GM12878 (cell line): ENCODE results near the gene ADAM15. TPM values are rescaled to one million over a fixed set of nuclear protein-coding genes. Genes with fewer than 3 reads are reported as not detected.

Experiments used
- ATAC-seq: fragments of 200-7000 bp; cut with Tn5 transposase; 3 replicates; pipeline ENCODE4 v1.9.1; 2020; ENCODE audit warnings: mild to moderate bottlenecking, moderate library complexity
- BruUV-seq: library from RNA; stranded (reverse); fragments of 400-500 nt; replicated peaks from 2 replicates; lab custom pipeline; 2021; lab: Mats Ljungman, UMichigan
- CTCF ChIA-PET: fragments of 300-600 bp; sonication (Branson Sonifier 250); formaldehyde crosslinking; extraction: SDS; loops from one replicate; lab custom pipeline; 2021; ENCODE audit warnings: inconsistent platforms; lab: Yijun Ruan, JAX
- POLR2A ChIA-PET: fragments of 350-600 bp; formaldehyde crosslinking; extraction: SDS; loops from one replicate; lab custom pipeline; 2021; ENCODE audit warnings: inconsistent platforms; lab: Charles Lee
- RAD21 ChIA-PET: fragments of 300-600 bp; sonication (Branson Sonifier 250); formaldehyde crosslinking; loops from one replicate; lab custom pipeline; 2023; ENCODE audit warnings: antibody characterized with exemption; ENCODE audit not compliant: unreplicated experiment; lab: Charles Lee
- SMC1A ChIA-PET: fragments of 300-600 bp; sonication (Branson Sonifier 250); formaldehyde crosslinking; loops from one replicate; lab custom pipeline; 2023; ENCODE audit not compliant: unreplicated experiment, uncharacterized antibody; lab: Charles Lee
- DNase-seq: peaks from one replicate; pipeline ENCODE4 v3.0.0-alpha.2; 2011; ENCODE audit warnings: low read depth, low spot score
- FAIRE-seq: peaks from 3 replicates; lab custom pipeline; 2011; peaks lifted over from hg19 to GRCh38; lab: Jason Lieb, UNC
- H2AFZ ChIP-seq: 2 replicates; pipeline ENCODE4 v1.6.0; 2011; ENCODE audit warnings: low read depth, low read length, control low read depth; ENCODE audit not compliant: control insufficient read depth
- H3K27ac ChIP-seq: 2 replicates; pipeline ENCODE4 v1.5.1; 2011; ENCODE audit warnings: control low read depth; ENCODE audit not compliant: control insufficient read depth, insufficient read depth
- H3K27me3 ChIP-seq, 2 experiments: replicated peaks in 1 of 2; 2 replicates each; pipeline versions ENCODE4 v1.6.0 to v1.6.1; 2011; ENCODE audit warnings: low read length in 1 of 2; ENCODE audit not compliant: control insufficient read depth in 2 of 2, insufficient read depth in 2 of 2
- H3K36me3 ChIP-seq, 2 experiments: 2 replicates each; pipeline ENCODE4 v1.5.1; 2011; ENCODE audit warnings: low read length in 1 of 2; ENCODE audit not compliant: control insufficient read depth in 2 of 2, insufficient read depth in 2 of 2
- H3K4me1 ChIP-seq: 2 replicates; pipeline ENCODE4 v1.6.1; 2011; ENCODE audit warnings: mild to moderate bottlenecking, low read length, moderate library complexity, mixed read lengths; ENCODE audit not compliant: control insufficient read depth, insufficient read depth
- H3K4me2 ChIP-seq: 2 replicates; pipeline ENCODE4 v1.6.0; 2011; ENCODE audit warnings: control low read depth; ENCODE audit not compliant: control insufficient read depth, insufficient read depth
- H3K4me3 ChIP-seq: fragments of 200-600 bp; sonication (generic); 2 replicates; pipeline ENCODE4 v1.5.1; 2016
- H3K79me2 ChIP-seq: 2 replicates; pipeline ENCODE4 v1.6.0; 2011; ENCODE audit warnings: low read length; ENCODE audit not compliant: control insufficient read depth, insufficient read depth
- H3K9ac ChIP-seq: 2 replicates; pipeline ENCODE4 v1.8.0; 2011; ENCODE audit warnings: low read length, control low read depth, mixed read lengths; ENCODE audit not compliant: control insufficient read depth, insufficient read depth
- H3K9me3 ChIP-seq: replicated peaks from 3 replicates; pipeline ENCODE4 v1.5.1; 2011; ENCODE audit warnings: mild to moderate bottlenecking, low read length; ENCODE audit not compliant: control insufficient read depth, insufficient read depth
- H4K20me1 ChIP-seq: 2 replicates; pipeline ENCODE4 v1.6.0; 2011; ENCODE audit not compliant: control insufficient read depth, insufficient read depth
- HCFC1 ChIP-seq: fragments of 150-350 bp; IDR thresholded peaks from 2 replicates; pipeline ENCODE4 v1.6.1; 2014; ENCODE audit warnings: low read length
- MYC ChIP-seq: IDR thresholded peaks from 2 replicates; pipeline ENCODE4 v1.6.1; 2011; ENCODE audit warnings: mild to moderate bottlenecking, low read length, moderate library complexity, inconsistent platforms; ENCODE audit not compliant: insufficient read depth, insufficient replicate concordance, insufficient read length, severe bottlenecking
- PKNOX1 ChIP-seq: fragments of 450-650 bp; IDR thresholded peaks from 2 replicates; pipeline ENCODE4 v1.6.1; 2016; ENCODE audit warnings: mild to moderate bottlenecking
- WGBS: methylation state at CpG from one replicate; pipeline ENCODE4 v1.1.6; 2016; ENCODE audit warnings: low lambda C conversion rate; ENCODE audit not compliant: insufficient replicate concordance, insufficient coverage; ENCODE audit errors: missing lambda C conversion rate; 5-methylcytosine and 5-hydroxymethylcytosine counted together
- in situ Hi-C: fragments of 300-500 bp; cut with MboI; formaldehyde crosslinking; loops from 9 replicates; pipeline ENCODE4 v1.14.3; 2018; ENCODE audit warnings: mixed read lengths
- intact Hi-C: fragments of 100-400 bp; cut with micrococcal nuclease; formaldehyde crosslinking; loops from one replicate; pipeline ENCODE4 v1.14.2; 2022; ENCODE audit not compliant: unreplicated experiment
- polyA plus RNA-seq, 11 experiments: library from polyadenylated mRNA; depleted of rRNA in 4 of 11; unstranded in 6 of 11; stranded (reverse) in 5 of 11; fragments of >200 nt; fragmentation: Nextera tagmentation in 4 of 11; fragmentation: Illumina TruSeq in 1 of 11; extraction: Ambion mirVana in 4 of 11; extraction: Trizol in 1 of 11; gene quantifications; 1 replicate in 1 of 11; 2 replicates in 10 of 11; pipeline versions ENCODE4 v1.2.1 to v1.2.3, GENCODE V29; 2011 to 2016; ENCODE audit warnings: inconsistent platforms in 2 of 11, missing spikeins in 2 of 11, low read depth in 1 of 11
- total RNA-seq, 4 experiments: library from RNA; depleted of rRNA in 3 of 4; stranded (reverse); fragments of >200 nt in 3 of 4; fragmentation: Illumina TruSeq in 1 of 4; extraction: Trizol in 1 of 4; gene quantifications; 2 replicates each; pipeline versions ENCODE4 v1.2.1 to v1.2.3, GENCODE V29; 2013 to 2021

ADAM15 gene
- total and polyA plus RNA-seq, 10 of the 15 experiments (the other 5 are each of a cell fraction or from before 2014, with no cell fraction given): 0.29 to 38.8 (median 14.7) TPM

GRCh38 chr1:155012026-155012546 is 39.0 kb upstream of the ADAM15 start (continued):
- peak; percentile 58 for TF ChIP-seq PKNOX1

GRCh38 chr1:155012776-155013602 is 38.1 kb upstream of the ADAM15 start:
- no peak overlapping the region for H2AFZ ChIP-seq
- ChIA-PET POLR2A (interaction anchor here (0.7 to 0.8 kb wide), 2 partner anchors 14 to 50 kb away, joined by 3 read pairs; no protein-coding TSS in a partner anchor), SMC1A (interaction anchor here (1.2 kb wide), 1 partner anchor 9 kb away, joined by 3 read pairs; no protein-coding TSS in a partner anchor), CTCF (interaction anchor here (1.1 to 1.4 kb wide), 3 partner anchors 15 to 49 kb away, joined by 3 to 6 read pairs (median 4); no protein-coding TSS in a partner anchor), RAD21 (interaction anchor here (1.1 kb wide), 1 partner anchor 14 kb away, joined by 5 read pairs; no protein-coding TSS in a partner anchor)
- no peaks in the 10 kb centered on the region for H3K9me3 ChIP-seq
- intact Hi-C loops: no loop called here
- DNase-seq: no peak
- no peak overlapping the region for H3K27ac ChIP-seq
- in situ Hi-C loops: no loop called here
- 79% methylated on average over 3 of the region's 3 CpGs for WGBS
- no peak overlapping the region for H3K4me2 ChIP-seq
- ATAC-seq: no peak
- H4K20me1 ChIP-seq: no peaks in the 10 kb centered on the region
- no peak overlapping the region for H3K9ac ChIP-seq
- peaks cover 0 to 22% of the 10 kb centered on the region in 2 experiments; a peak in 3 of 4 replicates for H3K36me3 ChIP-seq
- peaks cover 42% of the 10 kb centered on the region for H3K4me1 ChIP-seq
- no TSS peak for BruUV-seq
- H3K4me3 ChIP-seq: no peak overlapping the region
- FAIRE-seq: no peak
- H3K79me2 ChIP-seq: peaks cover 9% of the 10 kb centered on the region
- TF ChIP-seq HCFC1 (no peak), MYC (no peak)
- H3K27me3 ChIP-seq: no peaks in the 10 kb centered on the region
